Epidermal melanocyte (primary cell): Measurements from ENCODE around the gene RDH5.
A peak's percentile ranks its signal among the peaks of the same experiment; 100 is the strongest.

Experiments
- DNase-seq: peaks from one replicate; pipeline ENCODE4 v3.0.0; 2011; ENCODE audit warnings: low spot score; ENCODE audit not compliant: insufficient read length

Gene RDH5

GRCh38 chr12:55695349-55695748 is 24.8 kb upstream of the RDH5 start:
- DNase-seq = no peak

DNA sequence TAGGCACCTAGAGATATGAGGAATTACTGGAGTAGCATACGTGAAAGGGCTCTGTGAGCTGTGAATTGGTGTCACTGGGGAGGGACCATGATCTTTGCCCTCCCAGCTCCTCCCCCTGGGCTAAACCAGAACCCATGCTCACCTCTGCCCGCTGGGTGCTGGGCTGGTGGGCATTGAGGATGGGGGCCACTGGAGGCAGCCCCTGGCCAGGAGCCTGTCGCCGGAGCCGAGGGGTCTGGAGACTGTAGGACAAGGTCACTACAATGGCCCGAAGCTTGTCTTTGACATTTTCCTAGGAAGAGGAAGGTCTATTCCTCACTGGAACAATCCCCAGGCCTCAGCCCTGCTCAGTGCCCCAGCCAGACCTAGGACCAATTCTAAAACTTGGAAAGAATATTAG is 24.1 kb upstream of the RDH5 start:
- DNase-seq = no peak

DNA sequence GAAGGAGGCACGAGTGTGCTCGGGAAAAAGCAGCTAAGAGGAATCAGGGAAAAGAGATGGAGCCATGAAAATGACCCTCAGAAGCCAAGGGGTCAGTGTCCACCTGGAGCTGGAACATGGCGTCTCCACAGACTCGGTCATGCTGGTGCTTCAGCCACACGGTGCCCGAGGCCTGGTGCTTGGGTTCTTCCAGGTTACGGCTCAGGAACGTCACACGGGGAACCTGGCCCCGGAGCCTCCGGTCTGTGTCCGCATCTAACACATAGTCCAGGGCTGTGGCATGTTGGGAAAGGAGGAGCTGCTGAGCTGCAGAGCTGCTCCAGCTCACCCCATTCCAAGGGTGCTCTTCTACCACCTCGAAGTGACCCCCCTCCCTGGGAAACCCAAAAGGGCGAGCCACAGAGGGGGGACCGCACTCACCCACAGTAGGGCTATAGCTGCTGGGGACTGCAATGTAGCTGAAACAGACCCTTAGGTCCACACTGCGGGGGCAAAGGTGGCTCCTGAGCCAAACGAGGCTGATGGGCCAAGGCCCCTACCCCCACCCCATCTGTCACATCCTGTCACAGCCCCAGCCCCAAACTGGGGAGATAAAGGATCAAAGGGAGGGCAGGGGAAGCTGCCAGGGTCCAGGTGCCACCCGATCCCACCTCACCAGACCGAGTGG is 23.3 kb upstream of the RDH5 start:
- no peak for DNase-seq

- DNase-seq = no peak
Observed at GRCh38 chr12:55697686-55698085, 22.5 kb upstream of the RDH5 start.

DNA sequence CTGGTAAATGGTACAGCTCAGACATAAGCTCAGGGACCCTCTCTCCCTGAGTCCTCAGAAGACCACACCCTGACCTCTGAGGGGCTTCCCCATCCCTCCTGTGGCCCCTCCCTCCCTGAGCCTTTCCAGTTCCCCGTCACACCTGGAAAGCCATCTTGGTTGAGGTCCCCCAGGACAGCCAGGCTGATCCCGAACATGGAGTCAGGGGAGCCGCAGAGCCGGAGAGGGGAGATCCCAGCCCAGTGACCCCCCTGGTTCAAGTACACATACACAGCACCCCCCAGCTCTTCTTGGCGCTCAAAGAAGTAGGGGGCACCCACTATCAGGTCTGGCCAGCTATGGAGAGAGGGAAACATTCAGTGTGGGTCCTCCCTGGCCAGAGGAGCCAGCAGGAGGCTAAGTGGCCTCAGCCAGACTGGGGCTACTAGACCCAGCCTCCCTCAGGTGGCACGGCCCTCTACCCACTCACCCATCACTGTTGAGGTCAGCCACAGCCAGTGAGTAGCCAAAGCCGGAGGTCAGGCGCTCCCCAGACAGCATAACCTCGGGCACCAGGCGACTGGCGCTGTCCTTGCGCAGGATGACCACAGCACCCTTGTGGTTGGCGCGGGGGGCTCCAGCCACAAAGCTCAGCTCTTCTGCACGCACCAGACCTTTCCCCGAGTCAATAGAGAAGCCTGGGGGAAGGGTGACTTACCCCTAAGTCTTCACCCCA is 21.8 kb upstream of the RDH5 start:
- no peak for DNase-seq

DNA sequence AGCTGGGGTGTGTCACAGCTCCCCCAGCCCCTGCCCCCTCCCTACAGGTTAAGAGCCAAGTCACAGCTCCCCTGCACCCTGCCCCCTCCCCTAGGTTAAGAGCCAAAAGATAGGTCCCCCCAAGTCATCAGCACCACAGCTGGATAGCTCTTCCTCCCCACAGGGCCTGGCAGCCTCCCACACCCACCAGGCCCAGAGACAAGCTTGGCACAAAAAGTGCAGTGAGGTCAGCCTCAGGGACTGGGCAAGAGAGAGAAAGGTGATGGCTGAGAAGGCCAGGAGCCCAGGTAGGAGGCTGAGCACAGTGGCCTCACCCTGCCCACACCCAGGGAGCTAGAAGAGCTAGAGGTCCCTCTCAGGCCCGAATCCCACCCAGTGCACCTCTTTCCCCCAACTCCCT is 21.2 kb upstream of the RDH5 start:
- no peak for DNase-seq

DNA sequence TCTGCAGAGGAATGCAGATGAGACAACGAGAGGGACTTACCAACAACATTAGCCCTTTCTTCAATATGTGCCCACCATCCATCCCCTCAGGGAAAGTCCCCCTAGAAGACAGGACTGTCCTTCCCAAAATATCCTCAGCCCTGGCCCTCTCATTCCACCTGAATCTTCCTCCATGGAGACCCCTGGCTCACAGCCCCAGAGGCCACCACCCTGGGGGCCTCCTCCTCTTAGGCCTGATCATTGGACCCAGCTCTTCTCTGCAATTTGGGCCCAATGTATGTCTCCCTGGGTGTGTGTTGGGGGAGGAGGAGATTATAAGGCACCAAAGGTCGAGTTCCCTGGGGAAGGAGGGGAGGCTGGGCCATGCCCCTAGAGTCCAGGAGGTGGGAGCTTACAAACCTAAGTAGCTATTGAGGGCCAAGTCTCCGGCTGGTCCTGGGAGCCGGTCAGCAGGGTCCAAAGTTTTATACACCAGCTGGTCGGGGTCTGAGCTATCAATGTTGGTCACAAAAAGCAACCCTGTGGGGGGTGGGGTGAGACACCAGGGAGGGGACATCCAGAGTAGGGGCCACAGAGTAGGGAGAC is 20.6 kb upstream of the RDH5 start:
- no peak for DNase-seq

- DNase-seq = no peak
Observed at GRCh38 chr12:55700255-55701018, 19.8 kb upstream of the RDH5 start.

DNA sequence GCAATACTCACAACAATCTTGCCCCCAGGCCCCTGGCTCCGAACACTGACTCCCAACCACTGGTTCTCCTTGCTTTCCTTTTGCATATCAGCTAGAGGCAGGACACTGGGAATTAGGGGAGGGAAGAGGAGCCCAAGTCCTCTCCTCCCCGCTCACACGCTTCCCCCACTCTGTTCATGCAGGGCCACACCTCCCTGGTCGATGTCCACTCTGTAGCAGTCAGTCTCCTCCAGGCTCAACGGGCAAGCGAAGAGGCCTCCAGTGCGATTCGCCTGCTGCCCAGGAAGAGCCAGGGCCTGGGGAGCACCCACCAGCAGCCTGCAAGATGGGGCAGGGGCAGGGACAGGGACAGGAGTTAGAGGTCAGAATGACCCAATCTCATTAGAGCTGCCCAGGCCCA is 17.3 kb upstream of the RDH5 start:
- DNase-seq = no peak

- DNase-seq = no peak
Observed at GRCh38 chr12:55703288-55703687, 16.9 kb upstream of the RDH5 start.

DNA sequence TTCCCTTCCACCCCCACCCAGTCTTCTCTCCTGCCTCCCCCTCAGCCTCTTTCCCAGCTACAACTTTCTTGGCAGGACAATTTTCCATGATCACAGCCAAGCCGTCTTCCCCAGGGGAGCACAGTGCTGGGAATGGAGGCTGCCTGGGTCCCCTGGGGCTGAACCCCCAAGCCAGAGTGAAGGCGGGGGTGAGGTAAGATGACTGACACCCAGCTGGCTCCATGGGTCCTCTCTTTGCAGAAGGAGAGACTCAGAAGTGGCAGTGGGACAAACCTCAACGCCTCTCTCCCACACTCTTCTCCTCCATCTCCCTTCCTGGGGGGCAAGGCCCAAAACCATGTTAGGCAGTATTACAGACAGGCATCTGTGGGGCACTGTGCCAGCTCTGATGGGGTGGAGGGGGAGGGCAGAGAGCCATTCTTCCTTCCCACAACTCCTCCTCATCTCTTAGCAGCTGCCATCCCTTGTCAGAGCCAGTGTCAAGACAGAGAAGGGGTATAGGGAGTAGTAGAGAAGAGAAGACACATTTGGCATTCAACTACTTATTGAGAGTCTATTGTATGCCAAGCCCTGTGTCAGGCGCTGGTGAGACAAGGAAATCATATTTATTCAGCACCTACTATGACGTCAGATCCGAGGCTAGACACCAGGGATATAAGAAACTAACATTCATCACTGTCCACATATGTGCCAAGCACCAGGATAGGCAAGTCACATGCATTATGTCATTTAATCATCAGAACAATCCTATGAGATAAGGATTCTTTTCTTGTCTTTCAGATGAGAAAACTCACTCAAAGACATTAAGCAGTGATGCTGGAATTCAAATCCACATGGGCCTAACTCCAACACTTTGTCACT is 16.1 kb upstream of the RDH5 start:
- no peak for DNase-seq

GRCh38 chr12:55704824-55705718 is 15.1 kb upstream of the RDH5 start:
- no peak for DNase-seq

GRCh38 chr12:55705782-55706402 is 14.3 kb upstream of the RDH5 start:
- no peak for DNase-seq

DNA sequence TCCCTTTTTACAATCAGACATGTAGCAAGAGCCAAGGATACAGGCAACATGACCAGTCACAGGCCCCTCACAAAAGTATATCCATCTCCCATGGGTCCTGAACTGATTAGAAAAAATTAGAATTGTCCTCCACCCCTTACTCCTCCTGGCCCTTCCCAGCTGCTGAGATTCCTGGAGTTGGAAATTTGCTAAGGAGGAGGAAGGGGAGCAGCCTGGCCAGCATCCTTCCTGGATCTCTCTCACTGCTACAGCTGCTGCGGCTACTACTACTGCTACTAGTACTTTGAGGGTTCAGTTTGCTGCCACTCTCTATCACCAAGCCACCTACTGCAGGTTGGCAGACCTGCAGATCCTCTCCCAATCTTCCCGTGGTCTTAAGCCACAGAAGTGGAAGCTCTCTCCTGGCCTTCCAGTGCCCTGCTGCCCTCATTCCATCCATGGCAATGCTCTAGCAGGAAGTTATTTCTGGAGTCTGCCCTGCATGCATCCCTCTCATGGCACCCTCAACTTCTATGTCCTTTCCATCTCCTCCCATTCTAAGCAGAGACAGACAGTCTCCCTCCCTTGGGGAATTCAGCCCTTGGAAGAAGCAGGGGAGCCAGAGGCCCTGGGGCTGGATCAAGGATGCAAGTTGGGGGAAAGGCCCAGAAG is 13.5 kb upstream of the RDH5 start:
- no peak for DNase-seq

GRCh38 chr12:55707219-55707671 is 12.9 kb upstream of the RDH5 start:
- DNase-seq = no peak

GRCh38 chr12:55707841-55708694 is 12.1 kb upstream of the RDH5 start, which contains the start of gene ITGA7:
TSS of gene ITGA7 (minus strand) at chr12:55707904. CDS start at chr12:55707682, 222 bp downstream.
- peak; percentile 58 for DNase-seq

GRCh38 chr12:55708695-55709233 is 11.4 kb upstream of the RDH5 start:
- DNase-seq = no peak
